Tibial artery (tissue), 4 donors: ENCODE data around the gene LAG3.

Source experiments
- DNase-seq, 2 donors: peaks; one replicate each; pipeline ENCODE4 v3.0.0-alpha.2; 2019
- H3K27ac ChIP-seq, 2 donors: fragments of 200-600 bp; sonication (generic) in 1 of 2; 1 replicate in 1 of 2; 2 replicates in 1 of 2; pipeline ENCODE4 v1.5.1; 2018 to 2019; ENCODE audit warnings: mild to moderate bottlenecking in 1 of 2
- H3K27me3 ChIP-seq, 2 donors: fragments of 200-600 bp; sonication (generic) in 1 of 2; one replicate each; pipeline versions ENCODE4 v1.5.1 to v1.6.0; 2016 to 2019
- H3K36me3 ChIP-seq, 3 donors: fragments of 200-600 bp; sonication (generic) in 2 of 3; one replicate each; pipeline ENCODE4 v1.5.1; 2016 to 2019; ENCODE audit warnings: mild to moderate bottlenecking in 2 of 3
- H3K4me1 ChIP-seq, 4 donors: fragments of 200-600 bp; sonication (generic) in 2 of 4; 1 replicate in 3 of 4; 2 replicates in 1 of 4; pipeline ENCODE4 v1.5.1; 2016 to 2019
- H3K4me3 ChIP-seq, 2 donors: fragments of 200-600 bp; sonication (generic) in 1 of 2; 1 replicate in 1 of 2; 2 replicates in 1 of 2; pipeline ENCODE4 v1.5.1; 2018 to 2019; ENCODE audit warnings: mild to moderate bottlenecking in 2 of 2
- H3K9me3 ChIP-seq, 3 donors: fragments of 200-600 bp; sonication (generic) in 1 of 3; one replicate each; pipeline ENCODE4 v1.5.1; 2016 to 2019
- CTCF ChIP-seq, 2 experiments: fragments of 200-600 bp in 1 of 2; fragments of 450-650 bp in 1 of 2; IDR thresholded peaks; one replicate each; pipeline ENCODE4 v1.5.1; 2017 to 2019; ENCODE audit warnings: antibody characterized with exemption in 2 of 2, mild to moderate bottlenecking in 1 of 2, moderate library complexity in 1 of 2
- intact Hi-C: fragments of 100-400 bp; cut with DNase I; formaldehyde crosslinking; loops from one replicate; pipeline ENCODE4 v1.15.0; 2023; ENCODE audit warnings: low total_unique reads

Gene LAG3

DNA sequence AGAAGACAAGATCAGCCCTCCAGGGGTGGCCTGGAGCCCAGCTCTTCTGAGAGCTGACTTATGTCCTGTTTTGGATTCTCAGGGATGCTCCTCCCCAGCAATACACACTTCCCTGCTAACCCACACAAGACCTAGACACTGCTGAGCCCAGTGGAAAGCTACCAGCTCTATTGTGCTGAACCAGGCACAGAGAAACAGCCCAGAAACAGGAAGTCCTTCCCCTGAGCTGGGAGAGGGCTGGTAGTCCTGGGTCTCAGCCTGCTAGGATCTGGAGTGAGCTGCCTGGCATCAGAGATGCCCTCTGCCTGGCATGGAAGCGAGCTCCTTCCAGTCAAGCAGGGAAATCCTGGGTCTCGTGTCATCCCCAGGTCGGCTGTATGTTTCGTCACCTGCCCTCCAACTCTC lies 1.2 kb upstream of the LAG3 start:
- peaks cover 0 to 43% (median 32%) of the 10 kb centered on the region in 4 donors for H3K4me1 ChIP-seq
- no peak overlapping the region for H3K27ac ChIP-seq
- intact Hi-C loops = loop anchor here (10.0 kb wide), 1 partner anchor 156 kb away; no protein-coding TSS in a partner anchor
- H3K36me3 ChIP-seq = peaks cover 19 to 28% (median 25%) of the 10 kb centered on the region in 3 donors
- H3K4me3 ChIP-seq = no peak overlapping the region
- no peak for TF ChIP-seq CTCF (IDR thresholded peaks at IDR 0.05)
- no peaks in the 10 kb centered on the region for H3K9me3 ChIP-seq
- H3K27me3 ChIP-seq = no peaks in the 10 kb centered on the region
- peak in 1 of 2 donors; percentile 62 for DNase-seq

DNA sequence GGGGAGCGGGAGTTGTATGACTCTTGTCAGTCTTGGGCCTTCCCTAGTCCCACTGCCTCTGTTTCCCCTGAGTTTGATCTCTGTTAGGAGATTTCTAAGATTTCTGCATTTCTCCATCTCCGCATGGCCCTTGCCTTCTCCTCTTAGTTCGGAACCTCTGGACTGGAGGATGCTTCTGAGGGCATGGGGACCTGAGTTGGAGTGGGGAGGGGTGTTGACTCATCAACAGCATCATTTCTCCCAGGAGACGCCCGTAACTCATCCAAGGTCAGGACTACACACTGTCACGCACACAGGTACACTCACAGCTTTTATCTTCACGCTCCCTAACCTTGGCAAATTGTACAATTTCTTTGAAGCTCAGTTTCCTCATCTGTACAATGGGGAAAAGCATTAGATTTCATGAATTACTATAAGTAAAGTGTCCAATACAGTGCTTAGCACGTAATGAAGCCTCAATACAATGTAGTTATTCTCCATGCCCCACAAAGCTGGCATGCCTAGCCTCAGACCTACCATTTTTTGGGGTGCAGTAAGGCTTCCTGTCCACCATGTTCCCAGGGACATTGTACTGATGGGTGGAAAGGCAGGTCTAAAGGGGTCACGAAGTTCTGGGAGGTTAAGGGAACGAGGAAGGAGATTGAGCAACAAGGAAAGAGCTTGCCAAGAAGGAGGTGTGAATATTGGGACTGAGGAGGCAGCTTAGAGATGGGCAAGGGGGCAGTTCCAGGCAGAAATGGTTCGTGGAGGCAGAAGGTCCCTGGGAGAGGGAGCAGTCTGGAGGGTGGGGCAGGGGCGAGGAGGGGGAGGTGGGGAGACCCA lies 600 bp upstream of the LAG3 start:
- intact Hi-C loops = loop anchor here (10.0 kb wide), 1 partner anchor 157 kb away; no protein-coding TSS in a partner anchor
- H3K4me1 ChIP-seq = peaks cover 0 to 43% (median 32%) of the 10 kb centered on the region in 4 donors
- no peak for TF ChIP-seq CTCF (IDR thresholded peaks at IDR 0.05)
- peak overlapping the region in 1 of 2 donors; percentile 5 for H3K27ac ChIP-seq
- no peaks in the 10 kb centered on the region for H3K27me3 ChIP-seq
- DNase-seq = no peak
- H3K36me3 ChIP-seq = peaks cover 19 to 28% (median 25%) of the 10 kb centered on the region in 3 donors
- H3K9me3 ChIP-seq = no peaks in the 10 kb centered on the region
- no peak overlapping the region for H3K4me3 ChIP-seq

- Histone ChIP-seq H3K36me3 (peaks cover 19 to 28% (median 25%) of the 10 kb centered on the region in 3 donors), H3K4me1 (peaks cover 0 to 46% (median 33%) of the 10 kb centered on the region in 4 donors), H3K9me3 (no peaks in the 10 kb centered on the region), H3K27me3 (no peaks in the 10 kb centered on the region), H3K27ac (peak overlapping the region in 1 of 2 donors; percentile 5), H3K4me3 (no peak overlapping the region)
- TF ChIP-seq CTCF (IDR thresholded peaks at IDR 0.05) = no peak
- no peak for DNase-seq
- intact Hi-C loops = loop anchor here (10.0 kb wide), 1 partner anchor 158 kb away; no protein-coding TSS in a partner anchor
These were observed 638 bp downstream of the LAG3 start for GRCh38 chr12:6772726-6773589.

DNA sequence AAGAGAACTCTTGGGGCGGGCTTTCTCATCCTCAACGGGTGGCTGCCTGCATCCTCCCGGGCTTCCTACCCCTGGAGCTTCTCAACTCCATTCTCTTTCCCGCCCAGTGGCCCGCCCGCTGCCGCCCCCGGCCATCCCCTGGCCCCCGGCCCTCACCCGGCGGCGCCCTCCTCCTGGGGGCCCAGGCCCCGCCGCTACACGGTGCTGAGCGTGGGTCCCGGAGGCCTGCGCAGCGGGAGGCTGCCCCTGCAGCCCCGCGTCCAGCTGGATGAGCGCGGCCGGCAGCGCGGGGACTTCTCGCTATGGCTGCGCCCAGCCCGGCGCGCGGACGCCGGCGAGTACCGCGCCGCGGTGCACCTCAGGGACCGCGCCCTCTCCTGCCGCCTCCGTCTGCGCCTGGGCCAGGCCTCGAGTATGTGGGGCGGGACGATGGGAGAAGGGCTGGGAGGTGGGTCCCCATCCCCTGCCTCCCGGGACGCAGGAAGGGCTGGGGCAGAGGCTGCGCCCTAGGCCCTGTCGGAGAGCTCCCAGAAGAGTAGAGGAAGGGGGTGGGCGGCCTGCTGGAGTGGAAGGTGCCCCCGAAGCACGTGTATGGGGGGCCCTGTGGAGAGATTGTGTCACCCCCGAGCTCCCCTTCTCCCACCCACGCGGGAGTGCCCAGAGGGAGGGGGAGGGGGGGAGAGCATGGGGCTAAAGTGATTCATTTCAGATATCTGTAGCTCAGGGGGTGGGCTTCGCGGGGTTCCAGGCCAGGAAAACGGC lies 1.5 kb downstream of the LAG3 start:
- TF ChIP-seq CTCF (IDR thresholded peaks at IDR 0.05) = no peak
- DNase-seq = no peak
- Histone ChIP-seq H3K36me3 (peaks cover 19 to 28% (median 25%) of the 10 kb centered on the region in 3 donors), H3K27me3 (no peaks in the 10 kb centered on the region), H3K27ac (no peak overlapping the region), H3K4me3 (no peak overlapping the region), H3K9me3 (no peaks in the 10 kb centered on the region), H3K4me1 (peaks cover 0 to 45% (median 33%) of the 10 kb centered on the region in 4 donors)
- intact Hi-C loops = loop anchor here (10.0 kb wide), 1 partner anchor 159 kb away; no protein-coding TSS in a partner anchor
